Osteoblast (primary cell): ENCODE data around the gene SLC25A25. TPM values are rescaled to one million over a fixed set of nuclear protein-coding genes. Genes with fewer than 3 reads are reported as not detected.

Experiments used
- DNase-seq: peaks from one replicate; pipeline ENCODE4 v3.0.0; 2011; ENCODE audit warnings: low spot score, mixed read lengths; ENCODE audit not compliant: insufficient read length; ENCODE audit errors: missing footprints
- H2AFZ ChIP-seq: 2 replicates; pipeline ENCODE4 v1.6.0; 2011; ENCODE audit warnings: mild to moderate bottlenecking, low read length
- H3K27ac ChIP-seq: 2 replicates; pipeline ENCODE4 v1.5.1; 2011; ENCODE audit warnings: mild to moderate bottlenecking, low read depth, low read length, moderate library complexity
- H3K27me3 ChIP-seq: 2 replicates; pipeline ENCODE4 v1.6.0; 2012; ENCODE audit warnings: mild to moderate bottlenecking, control low read depth, inconsistent platforms, low read length, moderate library complexity; ENCODE audit not compliant: insufficient read depth
- H3K36me3 ChIP-seq: 2 replicates; pipeline ENCODE4 v1.5.1; 2011; ENCODE audit warnings: mild to moderate bottlenecking, low read length, control low read depth, moderate library complexity; ENCODE audit not compliant: insufficient read depth
- H3K4me1 ChIP-seq: 2 replicates; pipeline ENCODE4 v1.5.1; 2011; ENCODE audit warnings: mild to moderate bottlenecking, low read length, control low read depth, moderate library complexity; ENCODE audit not compliant: insufficient read depth
- H3K4me2 ChIP-seq: 2 replicates; pipeline ENCODE4 v1.6.0; 2011; ENCODE audit warnings: mild to moderate bottlenecking, low read length; ENCODE audit not compliant: insufficient read depth
- H3K4me3 ChIP-seq: fragments of 200-600 bp; sonication (generic); 3 replicates; pipeline ENCODE4 v1.5.1; 2012; ENCODE audit warnings: mild to moderate bottlenecking, low read length, inconsistent platforms; ENCODE audit not compliant: insufficient read depth
- H3K79me2 ChIP-seq: 2 replicates; pipeline ENCODE4 v1.6.0; 2012; ENCODE audit warnings: mild to moderate bottlenecking, low read length, control low read depth, inconsistent platforms; ENCODE audit not compliant: insufficient read depth
- H3K9me3 ChIP-seq: 2 replicates; pipeline ENCODE4 v1.5.1; 2011; ENCODE audit warnings: low read depth, low read length, control low read depth
- H4K20me1 ChIP-seq: 2 replicates; pipeline ENCODE4 v1.6.0; 2012; ENCODE audit warnings: mild to moderate bottlenecking, low read length, control low read depth; ENCODE audit not compliant: insufficient read depth
- total RNA-seq: library from RNA; depleted of rRNA; stranded (reverse); fragments of >200 nt; gene quantifications from 2 replicates; pipeline ENCODE4 v1.2.3, GENCODE V29; 2012
- TF ChIP-seq, protein P1 (sequence below): IDR thresholded peaks from 2 replicates; pipeline ENCODE4 v1.5.1; 2011; ENCODE audit warnings: mild to moderate bottlenecking, low read depth, low read length, moderate library complexity; ENCODE audit errors: extremely low read depth

The SLC25A25 gene
- total RNA-seq, 1 donor, result 13.4 TPM

DNA sequence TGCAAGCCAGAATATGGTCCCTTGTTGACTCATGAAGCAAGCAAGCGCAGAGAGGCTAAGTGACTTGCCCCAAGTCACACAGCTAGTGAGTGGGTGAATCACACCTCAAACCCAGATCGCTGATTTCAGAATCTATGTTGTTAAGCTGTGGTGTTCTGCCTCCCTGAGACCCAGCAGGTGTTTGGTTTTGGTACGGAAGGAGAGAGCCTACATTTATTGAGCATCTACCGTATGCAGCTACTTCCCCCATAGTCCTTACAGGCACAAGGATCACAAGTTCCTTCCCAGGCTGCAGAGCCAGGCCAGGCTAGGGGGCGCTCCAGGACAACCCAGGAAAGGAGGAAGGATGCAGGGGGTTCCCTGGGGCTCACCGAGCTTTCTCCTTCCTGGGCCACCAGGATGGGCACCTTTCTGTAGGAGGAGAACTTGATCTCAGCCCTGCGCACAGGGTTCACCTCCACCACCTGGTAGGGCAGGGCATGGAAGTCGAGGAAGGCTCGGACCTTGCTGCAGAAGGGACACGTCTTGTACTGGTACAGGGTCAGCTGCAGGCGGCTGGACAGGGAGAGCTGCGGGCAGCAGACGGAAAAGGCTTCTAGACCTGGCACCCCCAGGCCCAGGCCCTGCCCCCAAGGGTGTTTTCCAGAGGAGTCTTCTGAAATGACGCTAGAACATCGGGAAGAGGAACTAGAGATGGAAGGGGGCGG is 57.0 kb downstream of the SLC25A25 start:
- peaks cover 13% of the 10 kb centered on the region for H3K36me3 ChIP-seq
- H3K4me2 ChIP-seq, result peak overlapping the region; percentile 58
- H3K4me3 ChIP-seq, result no peak overlapping the region
- no peak overlapping the region for H3K27ac ChIP-seq
- H3K27me3 ChIP-seq, result no peaks in the 10 kb centered on the region
- peak; percentile 87 for DNase-seq
- H3K9me3 ChIP-seq, result no peaks in the 10 kb centered on the region
- peaks cover 27% of the 10 kb centered on the region for H3K79me2 ChIP-seq
- peaks cover 19% of the 10 kb centered on the region for H3K4me1 ChIP-seq
- TF ChIP-seq, protein P1, sequence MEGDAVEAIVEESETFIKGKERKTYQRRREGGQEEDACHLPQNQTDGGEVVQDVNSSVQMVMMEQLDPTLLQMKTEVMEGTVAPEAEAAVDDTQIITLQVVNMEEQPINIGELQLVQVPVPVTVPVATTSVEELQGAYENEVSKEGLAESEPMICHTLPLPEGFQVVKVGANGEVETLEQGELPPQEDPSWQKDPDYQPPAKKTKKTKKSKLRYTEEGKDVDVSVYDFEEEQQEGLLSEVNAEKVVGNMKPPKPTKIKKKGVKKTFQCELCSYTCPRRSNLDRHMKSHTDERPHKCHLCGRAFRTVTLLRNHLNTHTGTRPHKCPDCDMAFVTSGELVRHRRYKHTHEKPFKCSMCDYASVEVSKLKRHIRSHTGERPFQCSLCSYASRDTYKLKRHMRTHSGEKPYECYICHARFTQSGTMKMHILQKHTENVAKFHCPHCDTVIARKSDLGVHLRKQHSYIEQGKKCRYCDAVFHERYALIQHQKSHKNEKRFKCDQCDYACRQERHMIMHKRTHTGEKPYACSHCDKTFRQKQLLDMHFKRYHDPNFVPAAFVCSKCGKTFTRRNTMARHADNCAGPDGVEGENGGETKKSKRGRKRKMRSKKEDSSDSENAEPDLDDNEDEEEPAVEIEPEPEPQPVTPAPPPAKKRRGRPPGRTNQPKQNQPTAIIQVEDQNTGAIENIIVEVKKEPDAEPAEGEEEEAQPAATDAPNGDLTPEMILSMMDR, result peak; percentile 61
- no peak overlapping the region for H2AFZ ChIP-seq
- H4K20me1 ChIP-seq, result peaks cover 14% of the 10 kb centered on the region

DNA sequence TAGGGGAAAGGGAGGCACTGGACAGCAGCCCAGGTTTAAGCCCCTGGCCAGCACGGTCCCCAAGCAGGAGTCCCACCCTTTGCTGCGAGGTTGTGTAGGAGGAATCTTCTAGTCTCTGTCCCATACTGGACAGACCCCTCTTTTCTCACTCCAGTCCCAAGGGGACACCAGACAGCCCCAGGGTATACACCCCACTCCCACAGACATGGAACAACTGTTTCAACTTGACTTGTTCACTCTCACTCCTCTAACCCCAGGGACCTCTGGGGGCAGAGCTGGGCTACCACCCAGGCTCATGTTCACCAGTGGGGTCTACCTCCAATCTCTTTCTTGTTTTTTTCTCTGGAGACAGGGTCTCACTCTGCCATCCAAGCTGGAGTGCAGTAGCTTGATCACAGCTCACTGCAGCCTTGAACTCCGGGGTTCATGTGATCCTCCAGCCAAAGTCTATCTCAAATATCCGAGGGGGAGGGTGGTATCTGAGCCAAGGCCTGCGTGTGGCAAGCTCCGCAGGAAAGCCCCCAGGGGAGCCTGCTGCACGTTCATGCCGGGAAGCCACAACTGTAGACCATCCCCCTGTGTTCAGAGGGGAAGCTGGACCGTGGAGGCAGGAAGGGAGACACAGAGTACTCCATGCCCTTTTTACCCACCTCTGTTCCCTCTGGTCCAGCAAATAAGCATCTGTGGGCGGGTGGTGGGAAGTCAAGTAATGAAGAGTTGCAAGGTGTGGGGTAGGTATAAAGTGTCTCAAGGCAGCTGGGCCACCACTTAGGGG is 57.7 kb downstream of the SLC25A25 start:
- Histone ChIP-seq H3K36me3 (peaks cover 13% of the 10 kb centered on the region), H2AFZ (no peak overlapping the region), H3K9me3 (no peaks in the 10 kb centered on the region), H3K27me3 (no peaks in the 10 kb centered on the region), H3K4me3 (no peak overlapping the region), H3K4me1 (peaks cover 19% of the 10 kb centered on the region), H3K79me2 (peaks cover 27% of the 10 kb centered on the region), H4K20me1 (peaks cover 14% of the 10 kb centered on the region), H3K27ac (no peak overlapping the region), H3K4me2 (peak overlapping the region; percentile 58)
- peak; percentile 76 for DNase-seq
- TF ChIP-seq, protein P1, result no peak

DNA sequence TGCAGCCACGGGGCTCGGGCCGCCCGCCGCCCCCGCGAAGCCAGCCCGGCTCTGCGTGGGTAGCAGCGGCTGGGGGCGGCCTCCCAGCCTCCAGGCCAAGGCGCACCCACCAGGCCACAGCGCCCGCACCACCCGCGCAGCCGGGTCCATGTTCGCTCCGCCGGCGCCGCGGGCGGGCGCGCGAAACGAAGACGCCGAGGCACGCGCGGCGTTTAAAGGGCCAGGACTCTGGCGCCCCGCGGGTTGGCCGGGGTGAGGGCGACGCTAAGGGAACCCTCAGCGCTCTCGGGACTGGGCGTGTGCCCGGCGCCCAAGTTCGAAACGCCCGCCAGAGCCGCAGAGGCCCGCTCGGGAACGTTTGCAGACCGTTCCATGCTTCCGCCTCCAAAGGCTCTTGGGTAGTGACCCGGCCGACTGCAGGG is 59.5 kb downstream of the SLC25A25 start, which contains the start of gene PTGES2:
TSS of gene PTGES2 (minus strand) at position 162 of the 422 bp plus-strand sequence. CDS start at position 150, 12 bp downstream.
- H3K27me3 ChIP-seq, result peaks cover 10% of the 10 kb centered on the region
- H4K20me1 ChIP-seq, result peaks cover 14% of the 10 kb centered on the region
- H3K36me3 ChIP-seq, result peaks cover 8% of the 10 kb centered on the region
- peak within 1 kb of the TSS; percentile 97 for H2AFZ ChIP-seq
- H3K4me2 ChIP-seq, result peak within 1 kb of the TSS; percentile 96
- TF ChIP-seq, protein P1, result no peak
- DNase-seq, result peak; percentile 97
- H3K79me2 ChIP-seq, result peaks cover 27% of the 10 kb centered on the region
- peaks cover 19% of the 10 kb centered on the region for H3K4me1 ChIP-seq
- no peaks in the 10 kb centered on the region for H3K9me3 ChIP-seq
- H3K27ac ChIP-seq, result peak within 1 kb of the TSS; percentile 92
- H3K4me3 ChIP-seq, result peak within 1 kb of the TSS; percentile 95
